ENCODE data around the gene IFITM2. TPM values are rescaled to one million over a fixed set of nuclear protein-coding genes. Genes with fewer than 3 reads are reported as not detected.

Gene IFITM2
- total RNA-seq, 3 donors from 2014 or later = 57.2 to 254 (median 111) TPM

GRCh38 chr11:280706-281485 lies 26.7 kb upstream of the IFITM2 start:
- TF ChIP-seq CTCF (IDR thresholded peaks at IDR 0.05) = no peak
- DNase-seq = peak; percentile 56 to 74 (median 57)
- Histone ChIP-seq H3K9me3 (no peaks in the 10 kb centered on the region), H3K4me3 (no peak overlapping the region), H3K36me3 (ENCODE audit: low read depth) (no peaks in the 10 kb centered on the region), H3K4me1 (ENCODE audit: low read depth) (peaks cover 29% of the 10 kb centered on the region)
- intact Hi-C loops (cut with DNase I, micrococcal nuclease) = no loop called here
- ATAC-seq = peak; percentile 43

GRCh38 chr11:281486-282161 lies 26.0 kb upstream of the IFITM2 start:
- DNase-seq (no peak), ATAC-seq (no peak)
- Histone ChIP-seq H3K4me3 (no peak overlapping the region), H3K9me3 (no peaks in the 10 kb centered on the region), H3K36me3 (ENCODE audit: low read depth) (no peaks in the 10 kb centered on the region), H3K4me1 (ENCODE audit: low read depth) (peaks cover 29% of the 10 kb centered on the region)
- intact Hi-C loops (cut with DNase I, micrococcal nuclease) = no loop called here
- no peak for TF ChIP-seq CTCF (IDR thresholded peaks at IDR 0.05)

GRCh38 chr11:282171-282570 lies 25.4 kb upstream of the IFITM2 start:
- H3K4me3 ChIP-seq = no peak overlapping the region
- no peaks in the 10 kb centered on the region for H3K36me3 ChIP-seq (ENCODE audit: low read depth)
- H3K9me3 ChIP-seq = no peaks in the 10 kb centered on the region
- ATAC-seq (no peak), DNase-seq (no peak)
- peaks cover 29% of the 10 kb centered on the region for H3K4me1 ChIP-seq (ENCODE audit: low read depth)
- no peak for TF ChIP-seq CTCF (IDR thresholded peaks at IDR 0.05)
- intact Hi-C loops (cut with DNase I, micrococcal nuclease) = no loop called here

- TF ChIP-seq CTCF (IDR thresholded peaks at IDR 0.05) = no peak
- DNase-seq = no peak
- no peak overlapping the region for H3K4me3 ChIP-seq
- no peak for ATAC-seq
- no peaks in the 10 kb centered on the region for H3K36me3 ChIP-seq (ENCODE audit: low read depth)
- no peaks in the 10 kb centered on the region for H3K9me3 ChIP-seq
- peaks cover 31% of the 10 kb centered on the region for H3K4me1 ChIP-seq (ENCODE audit: low read depth)
- intact Hi-C loops (cut with DNase I, micrococcal nuclease) = no loop called here
Measured at GRCh38 chr11:282630-283360, 24.8 kb upstream of the IFITM2 start.

GRCh38 chr11:283405-284104 lies 24.1 kb upstream of the IFITM2 start:
- no peak overlapping the region for H3K4me3 ChIP-seq
- H3K36me3 ChIP-seq (ENCODE audit: low read depth) = no peaks in the 10 kb centered on the region
- intact Hi-C loops (cut with DNase I, micrococcal nuclease) = no loop called here
- H3K9me3 ChIP-seq = no peaks in the 10 kb centered on the region
- no peak for ATAC-seq
- no peak for TF ChIP-seq CTCF (IDR thresholded peaks at IDR 0.05)
- DNase-seq = no peak
- H3K4me1 ChIP-seq (ENCODE audit: low read depth) = peaks cover 34% of the 10 kb centered on the region

Measured in mucosa of descending colon (tissue), 3 donors.